Uterus (tissue), 4 donors: ENCODE results near the gene NKIRAS2. TPM values are rescaled to one million over a fixed set of nuclear protein-coding genes. Genes with fewer than 3 reads are reported as not detected.

Experiments
- DNase-seq, 2 donors: peaks; one replicate each; pipeline ENCODE4 v3.0.0-alpha.2; 2019 to 2020
- H3K27ac ChIP-seq, 2 donors: fragments of 200-600 bp; sonication (generic); 1 replicate in 1 of 2; 2 replicates in 1 of 2; pipeline ENCODE4 v1.5.1; 2016 to 2018
- H3K27me3 ChIP-seq, 2 donors: fragments of 200-600 bp; sonication (generic); one replicate each; pipeline ENCODE4 v1.5.1; 2018 to 2019; ENCODE audit warnings: control low read depth in 1 of 2
- H3K36me3 ChIP-seq, 2 donors: fragments of 200-600 bp; sonication (generic); one replicate each; pipeline ENCODE4 v1.5.1; 2019; ENCODE audit warnings: control low read depth in 1 of 2
- H3K4me1 ChIP-seq, 2 donors: fragments of 200-600 bp; sonication (generic); one replicate each; pipeline ENCODE4 v1.5.1; 2018 to 2019; ENCODE audit warnings: control low read depth in 1 of 2
- H3K4me3 ChIP-seq, 2 donors: fragments of 200-600 bp; sonication (generic); 1 replicate in 1 of 2; 2 replicates in 1 of 2; pipeline ENCODE4 v1.5.1; 2018 to 2019; ENCODE audit warnings: mild to moderate bottlenecking in 1 of 2
- H3K9me3 ChIP-seq, 2 donors: fragments of 200-600 bp; sonication (generic); one replicate each; pipeline ENCODE4 v1.5.1; 2019; ENCODE audit warnings: control low read depth in 1 of 2
- POLR2A ChIP-seq, 2 donors: fragments of 450-650 bp; IDR thresholded peaks; one replicate each; pipeline ENCODE4 v1.6.1; 2016; ENCODE audit warnings: antibody characterized with exemption in 2 of 2, mild to moderate bottlenecking in 1 of 2, moderate library complexity in 1 of 2
- intact Hi-C: fragments of 100-400 bp; cut with DNase I; formaldehyde crosslinking; loops from one replicate; pipeline ENCODE4 v1.15.1; 2023; ENCODE audit warnings: low total_unique reads
- total RNA-seq, 4 donors: library from RNA; depleted of rRNA in 3 of 4; stranded (reverse); fragments of >200 nt in 3 of 4; gene quantifications; one replicate each; pipeline versions ENCODE4 v1.1.0 to v1.2.4, GENCODE V29; 2014 to 2023
- TF ChIP-seq, protein P1 (sequence below), 4 experiments: fragments of 200-600 bp in 2 of 4; fragments of 450-650 bp in 2 of 4; sonication (generic) in 2 of 4; IDR thresholded peaks; one replicate each; pipeline ENCODE4 v1.5.1; 2016 to 2019; ENCODE audit warnings: antibody characterized with exemption in 4 of 4, mild to moderate bottlenecking in 2 of 4, moderate library complexity in 1 of 4
- donor health status: DM: yes; HTN: yes; CAD: no.

NKIRAS2 gene
- total RNA-seq, 4 donors from 2014 or later = 2.4 to 35.4 (median 26.8) TPM

GRCh38 chr17:42038221-42038973, 18.5 kb downstream of the NKIRAS2 start:
- DNase-seq = no peak
- no peaks in the 10 kb centered on the region for H3K27me3 ChIP-seq
- H3K4me1 ChIP-seq = no peaks in the 10 kb centered on the region
- no peaks in the 10 kb centered on the region for H3K9me3 ChIP-seq
- no peak for TF ChIP-seq POLR2A (IDR thresholded peaks at IDR 0.05)
- TF ChIP-seq, protein P1, sequence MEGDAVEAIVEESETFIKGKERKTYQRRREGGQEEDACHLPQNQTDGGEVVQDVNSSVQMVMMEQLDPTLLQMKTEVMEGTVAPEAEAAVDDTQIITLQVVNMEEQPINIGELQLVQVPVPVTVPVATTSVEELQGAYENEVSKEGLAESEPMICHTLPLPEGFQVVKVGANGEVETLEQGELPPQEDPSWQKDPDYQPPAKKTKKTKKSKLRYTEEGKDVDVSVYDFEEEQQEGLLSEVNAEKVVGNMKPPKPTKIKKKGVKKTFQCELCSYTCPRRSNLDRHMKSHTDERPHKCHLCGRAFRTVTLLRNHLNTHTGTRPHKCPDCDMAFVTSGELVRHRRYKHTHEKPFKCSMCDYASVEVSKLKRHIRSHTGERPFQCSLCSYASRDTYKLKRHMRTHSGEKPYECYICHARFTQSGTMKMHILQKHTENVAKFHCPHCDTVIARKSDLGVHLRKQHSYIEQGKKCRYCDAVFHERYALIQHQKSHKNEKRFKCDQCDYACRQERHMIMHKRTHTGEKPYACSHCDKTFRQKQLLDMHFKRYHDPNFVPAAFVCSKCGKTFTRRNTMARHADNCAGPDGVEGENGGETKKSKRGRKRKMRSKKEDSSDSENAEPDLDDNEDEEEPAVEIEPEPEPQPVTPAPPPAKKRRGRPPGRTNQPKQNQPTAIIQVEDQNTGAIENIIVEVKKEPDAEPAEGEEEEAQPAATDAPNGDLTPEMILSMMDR (IDR thresholded peaks at IDR 0.05) = no peak
- intact Hi-C loops = no loop called here
- H3K27ac ChIP-seq = no peak overlapping the region
- H3K36me3 ChIP-seq = no peaks in the 10 kb centered on the region
- no peak overlapping the region for H3K4me3 ChIP-seq

DNA sequence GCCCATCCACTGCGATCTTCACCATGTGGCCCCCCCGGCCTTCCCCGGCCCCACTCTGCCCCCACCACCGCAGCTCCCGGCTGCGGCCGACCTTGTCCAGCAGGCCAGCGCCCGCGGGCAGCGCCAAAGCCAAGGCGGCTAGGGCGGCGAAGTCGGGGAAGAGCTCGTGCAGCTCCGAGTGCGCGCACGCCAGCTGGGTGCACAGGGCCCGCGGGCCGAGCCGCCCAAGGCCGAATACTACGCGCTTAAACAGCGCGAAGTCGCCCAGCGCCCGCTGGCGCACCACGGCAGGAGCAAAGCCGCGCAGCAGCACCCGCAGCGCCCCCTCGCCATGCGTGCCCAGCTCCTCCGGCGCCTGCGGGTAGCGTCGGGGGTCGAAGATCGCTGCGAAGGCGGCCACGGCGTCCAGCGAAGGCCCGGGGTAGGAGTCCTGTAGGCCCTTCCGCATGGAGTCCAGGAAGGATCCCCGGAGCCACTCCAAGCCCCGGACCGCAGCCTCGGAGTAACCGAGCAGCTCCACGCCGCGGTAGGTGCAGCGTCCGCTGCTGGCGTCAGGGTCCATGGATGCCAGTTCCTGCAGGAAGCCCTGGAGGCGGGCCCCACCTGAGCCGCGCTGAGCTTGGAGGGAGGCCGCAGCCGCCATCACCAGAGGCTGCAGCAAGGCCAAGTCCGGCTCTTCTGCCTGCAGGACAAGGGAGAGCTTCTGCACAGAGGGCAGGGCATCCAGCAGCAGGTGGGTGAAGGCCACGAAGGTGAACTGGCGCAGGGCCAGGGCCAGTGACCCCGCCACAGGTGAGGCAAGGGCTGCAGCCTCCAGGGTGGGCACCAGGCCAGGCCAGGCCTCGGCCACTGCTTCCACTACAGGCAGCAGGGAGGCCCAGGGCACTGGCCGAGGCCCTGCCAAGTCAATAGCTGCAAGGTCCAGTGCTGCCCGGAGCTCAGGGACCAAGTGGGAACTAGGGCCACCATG, 20.2 kb downstream of the NKIRAS2 start:
- H3K27ac ChIP-seq = no peak overlapping the region
- H3K4me1 ChIP-seq = no peaks in the 10 kb centered on the region
- intact Hi-C loops = no loop called here
- no peaks in the 10 kb centered on the region for H3K36me3 ChIP-seq
- H3K9me3 ChIP-seq = no peaks in the 10 kb centered on the region
- H3K27me3 ChIP-seq = no peaks in the 10 kb centered on the region
- no peak for TF ChIP-seq POLR2A (IDR thresholded peaks at IDR 0.05)
- TF ChIP-seq, protein P1 (IDR thresholded peaks at IDR 0.05) = no peak
- H3K4me3 ChIP-seq = no peak overlapping the region
- no peak for DNase-seq

DNA sequence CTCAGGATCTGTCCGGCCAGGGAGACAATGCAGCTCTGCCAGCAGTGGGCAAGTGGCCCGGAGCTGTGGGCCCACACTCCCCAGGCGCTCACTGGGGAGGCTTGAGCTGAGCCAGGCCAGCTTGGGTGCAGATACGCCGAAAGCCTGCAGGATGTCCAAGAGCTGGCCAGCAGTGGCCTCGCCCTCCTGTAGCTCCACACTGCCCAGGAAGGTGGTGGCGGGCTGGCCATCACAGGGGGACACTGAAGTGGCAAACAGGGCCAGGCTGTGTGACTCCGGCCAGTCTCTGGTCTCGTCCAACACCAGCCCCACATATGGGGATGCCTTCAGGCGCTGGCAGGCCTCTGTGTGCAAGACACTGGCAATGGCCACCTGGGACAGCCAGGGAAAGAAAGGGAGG, 20.9 kb downstream of the NKIRAS2 start:
- Histone ChIP-seq H3K4me1 (no peaks in the 10 kb centered on the region), H3K27me3 (no peaks in the 10 kb centered on the region), H3K9me3 (no peaks in the 10 kb centered on the region), H3K36me3 (no peaks in the 10 kb centered on the region), H3K27ac (no peak overlapping the region), H3K4me3 (no peak overlapping the region)
- intact Hi-C loops = no loop called here
- TF ChIP-seq POLR2A (IDR thresholded peaks at IDR 0.05) = no peak
- TF ChIP-seq, protein P1 (IDR thresholded peaks at IDR 0.05) = no peak
- DNase-seq = no peak

DNA sequence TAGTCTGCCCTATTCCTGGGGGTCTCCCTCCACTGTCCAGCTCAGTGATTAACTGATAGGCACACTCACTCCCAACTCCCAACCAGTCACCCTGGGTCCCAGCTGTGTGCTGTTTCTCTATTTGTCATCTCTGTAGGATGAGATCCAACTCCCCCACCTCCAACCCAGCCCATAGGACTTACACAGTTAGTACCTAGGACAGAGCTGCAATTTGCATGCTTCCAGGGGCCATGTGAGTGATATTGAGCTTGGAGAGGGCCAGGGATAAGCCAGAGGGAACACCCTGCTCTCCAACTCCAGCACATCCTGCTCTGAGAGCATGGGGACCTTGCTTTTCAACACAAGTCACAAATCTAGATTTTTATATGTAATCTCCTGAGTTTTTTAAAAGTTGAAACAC, 21.7 kb downstream of the NKIRAS2 start:
- Histone ChIP-seq H3K4me1 (no peaks in the 10 kb centered on the region), H3K9me3 (no peaks in the 10 kb centered on the region), H3K27me3 (no peaks in the 10 kb centered on the region), H3K27ac (no peak overlapping the region), H3K4me3 (no peak overlapping the region), H3K36me3 (no peaks in the 10 kb centered on the region)
- no peak for DNase-seq
- TF ChIP-seq, protein P1 (IDR thresholded peaks at IDR 0.05) = no peak
- TF ChIP-seq POLR2A (IDR thresholded peaks at IDR 0.05) = no peak
- intact Hi-C loops = no loop called here
